ENCODE measurements around the gene HSP90AA1.

The HSP90AA1 gene

GRCh38 chr14:102043251-102044025 is 43.4 kb downstream of the HSP90AA1 start:
- peak in 23 of 56 donors; percentile 6 to 68 (median 30) for DNase-seq

GRCh38 chr14:102042699-102043098 is 44.1 kb downstream of the HSP90AA1 start:
- no peak for DNase-seq

- no peak for DNase-seq
Measured at GRCh38 chr14:102040153-102040552, 46.7 kb downstream of the HSP90AA1 start.

GRCh38 chr14:102039157-102039556 is 47.7 kb downstream of the HSP90AA1 start:
- no peak for DNase-seq

GRCh38 chr14:102037686-102038085 is 49.2 kb downstream of the HSP90AA1 start:
- DNase-seq = no peak

- DNase-seq = no peak
Measured at GRCh38 chr14:102035914-102036313, 50.9 kb downstream of the HSP90AA1 start.

GRCh38 chr14:102034301-102034700 is 52.5 kb downstream of the HSP90AA1 start:
- DNase-seq = no peak

GRCh38 chr14:102033241-102033640 is 53.6 kb downstream of the HSP90AA1 start:
- DNase-seq = no peak
